Right cardiac atrium (tissue), 5 donors: ENCODE results near the gene MAML3. TPM values are rescaled to one million over a fixed set of nuclear protein-coding genes. Genes with fewer than 3 reads are reported as not detected.

Experiments used
- ATAC-seq, 2 donors: fragments of 200-7000 bp; cut with Tn5 transposase; one replicate each; pipeline versions ENCODE4 v1.8.0 to v1.9.1; 2020; ENCODE audit warnings: moderate library complexity in 2 of 2, mild to moderate bottlenecking in 1 of 2
- DNase-seq, 3 donors: peaks; one replicate each; pipeline ENCODE4 v3.0.0-alpha.2; 2020
- H3K27ac ChIP-seq: one replicate; pipeline ENCODE4 v1.5.1; 2013; ENCODE audit warnings: mild to moderate bottlenecking, low read length, control low read depth, moderate library complexity
- H3K27me3 ChIP-seq: one replicate; pipeline ENCODE4 v1.6.1; 2013; ENCODE audit not compliant: control insufficient read depth, insufficient read depth
- H3K4me1 ChIP-seq: one replicate; pipeline ENCODE4 v1.6.1; 2013; ENCODE audit warnings: low read length; ENCODE audit not compliant: control insufficient read depth, insufficient read depth
- H3K4me3 ChIP-seq: one replicate; pipeline ENCODE4 v1.5.1; 2013; ENCODE audit warnings: low read length, control low read depth
- H3K9me3 ChIP-seq: one replicate; pipeline ENCODE4 v1.6.1; 2013; ENCODE audit warnings: low read length; ENCODE audit not compliant: control insufficient read depth
- WGBS: extraction: QIAGEN DNeasy Blood & Tissue Kit; methylation state at CpG from one replicate; pipeline ENCODE4 v1.1.7; 2013; 5-methylcytosine and 5-hydroxymethylcytosine counted together
- intact Hi-C, 4 donors: fragments of 100-400 bp; cut with DNase I; formaldehyde crosslinking; loops; one replicate each; pipeline versions ENCODE4 v1.11.0 to v1.14.0; 2022 to 2023
- polyA plus RNA-seq: library from polyadenylated mRNA; stranded (reverse); fragments of 200-250 nt; gene quantifications from one replicate; pipeline ENCODE4 v1.2.3, GENCODE V29; 2013
- total RNA-seq, 4 donors: library from RNA; stranded (reverse); fragmentation: NEBNext Ultra II Directional; extraction: Animal tissue kit (Norgen Biotek cat#: 25700); gene quantifications; one replicate each; pipeline ENCODE4 v1.2.1, GENCODE V29; 2021
- donor health status: healthy with polysubstance abuse.
- donor health status: DM: no; HTN: yes; CAD: no.
- donor health status: DM: no; HTN: no; CAD: no.
- donor health status: DM: no; HTN: yes; CAD: no; lungs with severe emphysema.
- donor health status: DM: yes; HTN: yes; CAD: no.

The MAML3 gene
- total and polyA plus RNA-seq, 5 donors, result 1.6 to 4.2 (median 3.2) TPM

DNA sequence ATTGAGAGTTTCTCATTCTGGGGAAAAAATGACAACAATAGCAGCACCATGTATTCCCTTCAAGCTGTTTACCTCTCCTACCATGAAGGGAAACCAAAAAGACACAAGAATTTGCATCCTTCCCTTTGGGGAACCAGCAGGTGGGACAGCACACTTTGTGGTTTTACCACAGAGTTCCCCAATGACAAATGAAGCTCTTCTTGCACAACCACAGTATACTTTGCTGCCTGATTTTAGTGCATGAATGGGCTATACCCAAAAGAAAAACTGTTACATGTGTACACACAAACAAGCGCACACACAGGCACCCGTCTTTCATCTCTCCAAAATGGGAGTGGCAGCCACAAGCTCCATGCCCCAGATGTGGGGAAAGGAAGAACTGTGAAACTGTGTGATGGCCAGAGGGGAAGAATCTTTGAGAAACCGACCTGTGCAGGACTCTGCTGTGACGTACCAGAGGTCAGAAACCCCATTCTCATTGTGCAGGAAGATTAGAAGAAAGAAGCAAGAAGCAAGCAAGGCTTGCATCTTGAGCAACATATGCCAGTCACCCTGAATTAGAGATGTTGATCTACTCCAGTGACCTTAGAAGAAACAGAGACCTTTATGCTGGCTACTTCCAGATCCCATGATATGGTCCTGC lies 2.7 kb upstream of the MAML3 start:
- Histone ChIP-seq H3K4me1 (no peaks in the 10 kb centered on the region), H3K27ac (no peak overlapping the region), H3K27me3 (no peaks in the 10 kb centered on the region), H3K9me3 (no peaks in the 10 kb centered on the region), H3K4me3 (no peak overlapping the region)
- DNase-seq (no peak), ATAC-seq (no peak)
- 76% methylated on average over 4 of the region's 4 CpGs for WGBS
- intact Hi-C loops, result loop anchor here (5.0 to 10.0 kb wide), 5 partner anchors 62 to 422 kb away; no protein-coding TSS in a partner anchor

- peak overlapping the region; percentile 51 for H3K4me3 ChIP-seq
- H3K27me3 ChIP-seq, result no peaks in the 10 kb centered on the region
- ATAC-seq (no peak), DNase-seq (no peak)
- no peaks in the 10 kb centered on the region for H3K9me3 ChIP-seq
- H3K4me1 ChIP-seq, result no peaks in the 10 kb centered on the region
- 70% methylated on average over 3 of the region's 3 CpGs for WGBS
- peak overlapping the region; percentile 92 for H3K27ac ChIP-seq
- intact Hi-C loops, result loop anchor here (2.0 to 10.0 kb wide), 10 partner anchors 57 to 422 kb away; no protein-coding TSS in a partner anchor
Observed at GRCh38 chr4:140154572-140154891, 548 bp upstream of the MAML3 start.

DNA sequence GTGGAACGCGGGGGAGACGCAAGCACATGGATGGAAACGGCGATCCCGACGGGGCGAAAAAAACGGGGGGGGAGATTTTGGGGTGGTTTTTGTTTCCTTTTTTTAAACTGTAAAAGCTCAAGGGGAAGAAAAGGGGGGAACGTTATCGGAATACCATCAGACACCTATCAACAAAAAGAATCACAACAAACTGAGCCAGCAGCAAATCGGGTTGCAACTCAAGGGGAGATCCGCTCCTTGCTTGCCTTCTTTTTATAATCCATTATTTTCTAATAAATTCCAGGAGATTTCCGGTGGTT lies 616 bp downstream of the MAML3 start:
- intact Hi-C loops, result loop anchor here (5.0 to 10.0 kb wide), 8 partner anchors 56 to 421 kb away; no protein-coding TSS in a partner anchor
- no peak for DNase-seq
- ATAC-seq, result no peak
- H3K9me3 ChIP-seq, result no peaks in the 10 kb centered on the region
- peak overlapping the region; percentile 92 for H3K27ac ChIP-seq
- H3K4me1 ChIP-seq, result no peaks in the 10 kb centered on the region
- WGBS, result 1% methylated on average over 14 of the region's 14 CpGs
- H3K27me3 ChIP-seq, result no peaks in the 10 kb centered on the region
- peak overlapping the region; percentile 51 for H3K4me3 ChIP-seq

- intact Hi-C loops, result loop anchor here (5.0 to 10.0 kb wide), 8 partner anchors 56 to 421 kb away; no protein-coding TSS in a partner anchor
- under 1% methylated on average over 54 of the region's 54 CpGs for WGBS
- Histone ChIP-seq H3K27ac (peak overlapping the region; percentile 68), H3K9me3 (no peaks in the 10 kb centered on the region), H3K27me3 (no peaks in the 10 kb centered on the region), H3K4me3 (peak overlapping the region; percentile 51), H3K4me1 (no peaks in the 10 kb centered on the region)
- ATAC-seq, result peak; percentile 3 to 7
- peak; percentile 54 to 84 (median 84) for DNase-seq
Observed at GRCh38 chr4:140152751-140153418, 1.1 kb downstream of the MAML3 start.

DNA sequence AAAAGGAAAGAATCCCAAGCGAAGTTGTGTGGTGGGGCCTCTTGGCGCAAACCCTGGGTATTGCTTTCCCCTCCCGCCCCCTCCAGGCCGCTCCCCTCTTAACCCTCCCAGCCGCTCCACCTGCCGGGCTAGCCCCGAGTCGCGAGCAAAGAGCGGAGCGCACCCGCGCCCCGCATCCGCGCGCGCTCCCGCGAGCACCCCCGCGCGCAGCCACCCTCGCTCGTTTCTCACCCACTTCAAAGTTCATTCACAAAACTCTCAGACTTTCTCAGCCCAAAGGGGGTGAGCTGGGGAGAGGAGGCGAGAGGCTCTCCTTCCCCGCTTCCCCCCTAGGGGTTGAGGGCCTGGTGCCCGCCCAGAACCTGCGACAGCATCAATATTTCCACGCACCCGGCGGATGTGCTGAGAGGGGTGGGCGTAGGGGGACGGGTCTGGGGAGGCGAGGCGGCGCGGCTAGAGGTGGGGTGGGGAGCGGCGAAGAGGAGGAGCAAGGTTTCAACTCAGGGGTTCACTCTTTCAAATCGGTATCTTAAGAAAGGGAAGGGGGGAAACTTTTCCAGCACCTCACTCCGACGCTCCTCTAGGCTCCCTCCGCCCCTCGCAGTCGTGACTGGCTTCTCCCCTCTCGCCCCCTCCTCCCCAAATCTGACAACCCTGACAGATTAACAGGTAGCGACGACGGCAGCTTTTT lies 1.8 kb downstream of the MAML3 start:
- DNase-seq (peak; percentile 64 to 88 (median 85)), ATAC-seq (peak; percentile 53 to 55)
- H3K9me3 ChIP-seq, result no peaks in the 10 kb centered on the region
- no peaks in the 10 kb centered on the region for H3K4me1 ChIP-seq
- under 1% methylated on average over 50 of the region's 50 CpGs for WGBS
- peak overlapping the region; percentile 51 for H3K4me3 ChIP-seq
- H3K27me3 ChIP-seq, result no peaks in the 10 kb centered on the region
- peak overlapping the region; percentile 77 for H3K27ac ChIP-seq
- intact Hi-C loops, result loop anchor here (5.0 to 10.0 kb wide), 8 partner anchors 55 to 420 kb away; no protein-coding TSS in a partner anchor

DNA sequence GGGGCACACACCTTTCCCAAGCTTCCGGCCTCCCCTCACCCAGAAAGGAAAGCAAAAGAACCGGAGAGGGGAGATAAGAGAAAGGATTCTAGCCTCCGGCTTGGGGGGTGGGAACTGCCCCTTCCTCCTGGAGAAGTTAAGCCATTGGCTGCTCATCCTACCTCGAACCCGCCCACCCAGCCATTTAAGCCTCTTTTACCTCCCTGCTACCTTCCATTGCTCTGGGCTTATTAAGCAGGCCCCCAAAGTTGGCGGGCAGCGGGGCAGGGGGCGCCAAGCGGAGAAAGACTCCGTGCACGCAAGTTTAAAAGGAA lies 2.3 kb downstream of the MAML3 start:
- ATAC-seq, result peak; percentile 69 to 72
- DNase-seq, result peak; percentile 78 to 90 (median 86)
- intact Hi-C loops, result loop anchor here (5.0 to 10.0 kb wide), 8 partner anchors 54 to 419 kb away; no protein-coding TSS in a partner anchor
- 1% methylated on average over 11 of the region's 11 CpGs for WGBS
- no peaks in the 10 kb centered on the region for H3K27me3 ChIP-seq
- no peaks in the 10 kb centered on the region for H3K9me3 ChIP-seq
- H3K27ac ChIP-seq, result peak overlapping the region; percentile 77
- peak overlapping the region; percentile 51 for H3K4me3 ChIP-seq
- H3K4me1 ChIP-seq, result no peaks in the 10 kb centered on the region

GRCh38 chr4:140150886-140151698 lies 2.9 kb downstream of the MAML3 start:
- ATAC-seq, result peak; percentile 85 to 88
- DNase-seq, result peak; percentile 92 to 96 (median 96)
- H3K27me3 ChIP-seq, result no peaks in the 10 kb centered on the region
- WGBS, result under 1% methylated on average over 84 of the region's 84 CpGs
- intact Hi-C loops, result loop anchor here (5.0 to 10.0 kb wide), 8 partner anchors 54 to 419 kb away; no protein-coding TSS in a partner anchor
- H3K4me3 ChIP-seq, result peak overlapping the region; percentile 51
- no peaks in the 10 kb centered on the region for H3K4me1 ChIP-seq
- H3K9me3 ChIP-seq, result no peaks in the 10 kb centered on the region
- H3K27ac ChIP-seq, result peak overlapping the region; percentile 77

DNA sequence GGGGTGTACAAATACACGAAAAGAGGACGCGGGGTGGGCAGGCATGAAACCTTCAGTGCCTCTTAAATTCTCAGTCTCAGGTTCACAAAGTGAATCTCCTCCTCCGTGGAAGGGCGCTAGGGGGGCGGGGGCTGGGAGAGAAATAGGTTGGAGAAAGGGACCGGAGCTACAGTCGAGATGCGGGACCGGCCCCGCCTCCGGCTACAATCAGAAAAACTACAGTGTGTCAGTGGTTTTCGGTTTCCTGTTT lies 3.4 kb downstream of the MAML3 start:
- no peaks in the 10 kb centered on the region for H3K4me1 ChIP-seq
- WGBS, result 1% methylated on average over 13 of the region's 13 CpGs
- H3K4me3 ChIP-seq, result peak overlapping the region; percentile 51
- no peak for ATAC-seq
- H3K9me3 ChIP-seq, result no peaks in the 10 kb centered on the region
- peak overlapping the region; percentile 77 for H3K27ac ChIP-seq
- intact Hi-C loops, result loop anchor here (5.0 to 10.0 kb wide), 8 partner anchors 53 to 418 kb away; no protein-coding TSS in a partner anchor
- H3K27me3 ChIP-seq, result no peaks in the 10 kb centered on the region
- DNase-seq, result no peak

- intact Hi-C loops, result loop anchor here (5.0 to 10.0 kb wide), 8 partner anchors 53 to 418 kb away; no protein-coding TSS in a partner anchor
- H3K27ac ChIP-seq, result peak overlapping the region; percentile 77
- WGBS, result under 1% methylated on average over 20 of the region's 20 CpGs
- no peaks in the 10 kb centered on the region for H3K4me1 ChIP-seq
- no peaks in the 10 kb centered on the region for H3K9me3 ChIP-seq
- peak overlapping the region; percentile 51 for H3K4me3 ChIP-seq
- H3K27me3 ChIP-seq, result no peaks in the 10 kb centered on the region
- DNase-seq, result peak; percentile 67 to 89 (median 85)
- ATAC-seq, result peak; percentile 9 to 11
Observed at GRCh38 chr4:140149846-140150635, 3.9 kb downstream of the MAML3 start.

DNA sequence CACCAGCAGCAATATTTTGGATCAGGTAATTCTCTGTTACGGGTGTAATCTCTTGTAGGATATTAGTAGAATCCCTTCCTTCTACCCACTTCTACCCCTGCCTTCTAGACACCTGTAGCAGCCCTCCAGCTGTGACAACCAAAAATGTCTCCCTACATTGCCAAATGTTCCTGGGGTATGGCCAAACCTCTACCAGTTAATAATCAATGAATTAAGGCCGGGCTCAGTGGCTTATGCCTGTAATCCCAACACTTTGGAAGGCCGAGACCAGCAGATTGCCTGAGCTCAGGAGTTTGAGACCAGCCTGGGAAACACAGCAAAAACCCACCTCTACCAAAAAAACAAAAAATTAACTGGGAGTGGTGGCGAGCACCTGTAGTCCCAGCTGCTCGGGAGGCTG lies 9.9 kb downstream of the MAML3 start:
- Histone ChIP-seq H3K4me3 (no peak overlapping the region), H3K4me1 (no peaks in the 10 kb centered on the region), H3K27me3 (no peaks in the 10 kb centered on the region), H3K9me3 (no peaks in the 10 kb centered on the region), H3K27ac (no peak overlapping the region)
- ATAC-seq (no peak), DNase-seq (no peak)
- WGBS, result 97% methylated on average over 5 of the region's 5 CpGs
- intact Hi-C loops, result loop anchor here in 1 of 4 donors (10.0 kb wide), 1 partner anchor 89 kb away; no protein-coding TSS in a partner anchor
